Activated T-cell treated with anti-CD3 and anti-CD28 coated beads for 1 hour (primary cell): ENCODE results near the gene PRSS27.

ENCODE experiments used
- DNase-seq: peaks from one replicate; pipeline ENCODE4 v3.0.0-alpha.2; 2020; ENCODE audit warnings: low read depth

The PRSS27 gene

GRCh38 chr16:2708955-2709587, 11.0 kb downstream of the PRSS27 start:
- no peak for DNase-seq

- DNase-seq, result no peak
Observed at GRCh38 chr16:2708290-2708639, 11.8 kb downstream of the PRSS27 start.

- no peak for DNase-seq
Observed at GRCh38 chr16:2707368-2708289, 12.4 kb downstream of the PRSS27 start.

- DNase-seq, result no peak
Observed at GRCh38 chr16:2706611-2707311, 13.3 kb downstream of the PRSS27 start.

- no peak for DNase-seq
Observed at GRCh38 chr16:2706085-2706484, 13.9 kb downstream of the PRSS27 start.

- DNase-seq, result no peak
Observed at GRCh38 chr16:2705351-2705750, 14.7 kb downstream of the PRSS27 start.

- no peak for DNase-seq
Observed at GRCh38 chr16:2704983-2705275, 15.1 kb downstream of the PRSS27 start.

GRCh38 chr16:2704166-2704982, 15.7 kb downstream of the PRSS27 start:
- DNase-seq, result no peak

GRCh38 chr16:2702871-2703745, 16.9 kb downstream of the PRSS27 start:
- DNase-seq, result no peak

GRCh38 chr16:2702438-2702825, 17.6 kb downstream of the PRSS27 start:
- no peak for DNase-seq

GRCh38 chr16:2701713-2702437, 18.1 kb downstream of the PRSS27 start:
- no peak for DNase-seq

- DNase-seq, result no peak
Observed at GRCh38 chr16:2701272-2701671, 18.8 kb downstream of the PRSS27 start.

GRCh38 chr16:2700786-2701185, 19.2 kb downstream of the PRSS27 start:
- DNase-seq, result no peak

GRCh38 chr16:2699791-2700600, 20.0 kb downstream of the PRSS27 start:
- no peak for DNase-seq

GRCh38 chr16:2698965-2699750, 20.9 kb downstream of the PRSS27 start:
- DNase-seq, result no peak

- no peak for DNase-seq
Observed at GRCh38 chr16:2698103-2698870, 21.7 kb downstream of the PRSS27 start.

GRCh38 chr16:2697401-2697948, 22.5 kb downstream of the PRSS27 start:
- DNase-seq, result no peak
